ENCODE measurements around the gene ITIH1.
"Not testable (repeated sequence)": the region's sequence is repeated elsewhere in the genome, so short reads cannot be mapped to it uniquely, and the experiment has no call there.

The ITIH1 gene

DNA sequence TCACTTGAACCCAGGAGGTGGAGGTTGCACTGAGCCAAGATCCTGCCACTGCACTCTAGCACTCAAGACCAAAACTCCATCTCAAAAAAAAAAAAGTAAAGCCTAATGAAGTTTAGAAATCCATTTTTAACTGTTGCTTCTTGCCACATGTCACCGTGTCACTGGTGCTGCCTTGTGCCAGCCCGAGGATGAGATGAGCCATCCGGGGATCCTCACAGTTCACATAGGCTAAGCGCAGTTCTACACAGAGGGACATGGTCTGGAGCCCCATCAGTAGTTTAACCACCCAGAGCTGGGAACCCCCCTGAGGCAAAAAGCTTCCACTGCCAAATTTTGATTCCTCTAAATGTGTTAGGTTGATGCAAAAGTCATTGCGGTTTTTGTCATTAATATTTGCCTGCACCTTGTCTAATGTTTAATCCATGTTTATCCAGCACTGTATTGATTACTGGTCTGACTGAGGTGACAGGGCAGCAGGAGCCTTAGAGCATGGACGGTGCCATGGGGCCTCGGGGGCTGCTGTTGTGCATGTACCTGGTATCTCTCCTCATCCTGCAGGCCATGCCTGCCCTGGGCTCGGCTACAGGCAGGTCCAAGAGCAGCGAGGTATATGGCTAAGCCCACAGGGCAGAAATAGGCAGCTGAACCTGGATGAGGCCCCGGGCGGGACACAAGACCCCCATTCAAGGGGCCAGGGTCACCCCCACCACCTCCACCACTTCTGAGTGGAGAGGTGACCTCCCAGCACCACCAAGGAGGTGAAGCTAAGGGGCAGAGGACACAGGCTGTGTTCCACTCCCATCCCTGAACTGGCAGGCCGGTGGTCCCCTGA is at the start of gene ITIH1:
Gene ITIH1, plus strand, starts transcription at position 473 of the 832 bp plus-strand sequence. Its CDS starts 17 bp downstream, at position 490.
- Histone ChIP-seq H3K27ac (ENCODE audit: low read depth, low read length) (no peak within 1 kb of the TSS), H3K36me3 (ENCODE audit: insufficient read depth, low read length) (no peaks in the 10 kb centered on the region), H3K79me2 (ENCODE audit: control insufficient read depth, insufficient read depth, low read length, unreplicated experiment) (no peaks in the 10 kb centered on the region), H3K4me3 (ENCODE audit: low read depth, low read length) (no peak within 1 kb of the TSS), H3K27me3 (ENCODE audit: insufficient read depth, low read length) (peaks cover 36% of the 10 kb centered on the region), H2AFZ (ENCODE audit: low read length, unreplicated experiment) (no peak within 1 kb of the TSS), H3K4me1 (ENCODE audit: control insufficient read depth, insufficient read depth, low read length, unreplicated experiment) (no peaks in the 10 kb centered on the region)

DNA sequence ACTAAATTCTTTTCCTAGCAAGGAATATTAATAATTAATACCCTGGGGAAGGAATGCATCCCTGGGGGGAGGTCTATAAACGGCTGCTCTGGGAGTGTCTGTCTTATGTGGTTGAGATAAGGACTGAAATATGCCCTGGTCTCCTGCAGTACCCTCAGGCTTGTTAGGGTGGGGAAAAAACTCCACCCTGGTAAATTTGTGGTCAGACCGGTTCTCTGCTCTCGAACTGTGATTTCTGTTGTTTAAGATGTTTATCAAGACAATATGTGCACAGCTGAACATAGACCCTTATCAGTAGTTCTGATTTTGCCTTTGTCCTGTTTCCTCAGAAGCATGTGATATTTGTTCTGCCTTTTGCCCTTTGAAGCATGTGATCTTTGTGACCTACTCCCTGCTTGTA is 48.6 kb upstream of the ITIH1 start:
- peaks cover 35% of the 10 kb centered on the region for H3K36me3 ChIP-seq (ENCODE audit: insufficient read depth, low read length)
- not testable (repeated sequence) for H3K79me2 ChIP-seq (ENCODE audit: control insufficient read depth, insufficient read depth, low read length, unreplicated experiment); H2AFZ ChIP-seq (ENCODE audit: low read length, unreplicated experiment); H3K27me3 ChIP-seq (ENCODE audit: insufficient read depth, low read length); H3K4me1 ChIP-seq (ENCODE audit: control insufficient read depth, insufficient read depth, low read length, unreplicated experiment); H3K27ac ChIP-seq (ENCODE audit: low read depth, low read length); H3K4me3 ChIP-seq (ENCODE audit: low read depth, low read length)

- Histone ChIP-seq H3K27me3 (ENCODE audit: insufficient read depth, low read length) (no peaks in the 10 kb centered on the region), H3K4me1 (ENCODE audit: control insufficient read depth, insufficient read depth, low read length, unreplicated experiment) (no peaks in the 10 kb centered on the region), H3K79me2 (ENCODE audit: control insufficient read depth, insufficient read depth, low read length, unreplicated experiment) (no peaks in the 10 kb centered on the region), H3K4me3 (ENCODE audit: low read depth, low read length) (no peak overlapping the region), H2AFZ (ENCODE audit: low read length, unreplicated experiment) (no peak overlapping the region), H3K27ac (ENCODE audit: low read depth, low read length) (no peak overlapping the region), H3K36me3 (ENCODE audit: insufficient read depth, low read length) (peaks cover 48% of the 10 kb centered on the region)
These were observed 46.7 kb upstream of the ITIH1 start for GRCh38 chr3:52730681-52731080.

GRCh38 chr3:52731590-52731989 is 45.8 kb upstream of the ITIH1 start:
- Histone ChIP-seq H3K4me1 (ENCODE audit: control insufficient read depth, insufficient read depth, low read length, unreplicated experiment) (no peaks in the 10 kb centered on the region), H3K4me3 (ENCODE audit: low read depth, low read length) (no peak overlapping the region), H2AFZ (ENCODE audit: low read length, unreplicated experiment) (no peak overlapping the region), H3K79me2 (ENCODE audit: control insufficient read depth, insufficient read depth, low read length, unreplicated experiment) (no peaks in the 10 kb centered on the region), H3K36me3 (ENCODE audit: insufficient read depth, low read length) (peaks cover 53% of the 10 kb centered on the region), H3K27ac (ENCODE audit: low read depth, low read length) (no peak overlapping the region), H3K27me3 (ENCODE audit: insufficient read depth, low read length) (no peaks in the 10 kb centered on the region)

GRCh38 chr3:52733256-52733891 is 44.0 kb upstream of the ITIH1 start:
- H3K27ac ChIP-seq (ENCODE audit: low read depth, low read length), result no peak overlapping the region
- no peaks in the 10 kb centered on the region for H3K27me3 ChIP-seq (ENCODE audit: insufficient read depth, low read length)
- no peak overlapping the region for H3K4me3 ChIP-seq (ENCODE audit: low read depth, low read length)
- peaks cover 60% of the 10 kb centered on the region for H3K36me3 ChIP-seq (ENCODE audit: insufficient read depth, low read length)
- no peak overlapping the region for H2AFZ ChIP-seq (ENCODE audit: low read length, unreplicated experiment)
- H3K79me2 ChIP-seq (ENCODE audit: control insufficient read depth, insufficient read depth, low read length, unreplicated experiment), result no peaks in the 10 kb centered on the region
- no peaks in the 10 kb centered on the region for H3K4me1 ChIP-seq (ENCODE audit: control insufficient read depth, insufficient read depth, low read length, unreplicated experiment)

- H3K4me3 ChIP-seq (ENCODE audit: low read depth, low read length), result no peak overlapping the region
- no peak overlapping the region for H2AFZ ChIP-seq (ENCODE audit: low read length, unreplicated experiment)
- H3K27ac ChIP-seq (ENCODE audit: low read depth, low read length), result no peak overlapping the region
- no peaks in the 10 kb centered on the region for H3K4me1 ChIP-seq (ENCODE audit: control insufficient read depth, insufficient read depth, low read length, unreplicated experiment)
- no peaks in the 10 kb centered on the region for H3K27me3 ChIP-seq (ENCODE audit: insufficient read depth, low read length)
- no peaks in the 10 kb centered on the region for H3K79me2 ChIP-seq (ENCODE audit: control insufficient read depth, insufficient read depth, low read length, unreplicated experiment)
- H3K36me3 ChIP-seq (ENCODE audit: insufficient read depth, low read length), result peaks cover 31% of the 10 kb centered on the region
These were observed 37.7 kb upstream of the ITIH1 start for GRCh38 chr3:52739730-52740129.

- Histone ChIP-seq H2AFZ (ENCODE audit: low read length, unreplicated experiment) (no peak overlapping the region), H3K27ac (ENCODE audit: low read depth, low read length) (no peak overlapping the region), H3K27me3 (ENCODE audit: insufficient read depth, low read length) (no peaks in the 10 kb centered on the region), H3K4me3 (ENCODE audit: low read depth, low read length) (no peak overlapping the region), H3K79me2 (ENCODE audit: control insufficient read depth, insufficient read depth, low read length, unreplicated experiment) (no peaks in the 10 kb centered on the region), H3K4me1 (ENCODE audit: control insufficient read depth, insufficient read depth, low read length, unreplicated experiment) (no peaks in the 10 kb centered on the region), H3K36me3 (ENCODE audit: insufficient read depth, low read length) (peaks cover 15% of the 10 kb centered on the region)
These were observed 34.9 kb upstream of the ITIH1 start for GRCh38 chr3:52742418-52743041.

DNA sequence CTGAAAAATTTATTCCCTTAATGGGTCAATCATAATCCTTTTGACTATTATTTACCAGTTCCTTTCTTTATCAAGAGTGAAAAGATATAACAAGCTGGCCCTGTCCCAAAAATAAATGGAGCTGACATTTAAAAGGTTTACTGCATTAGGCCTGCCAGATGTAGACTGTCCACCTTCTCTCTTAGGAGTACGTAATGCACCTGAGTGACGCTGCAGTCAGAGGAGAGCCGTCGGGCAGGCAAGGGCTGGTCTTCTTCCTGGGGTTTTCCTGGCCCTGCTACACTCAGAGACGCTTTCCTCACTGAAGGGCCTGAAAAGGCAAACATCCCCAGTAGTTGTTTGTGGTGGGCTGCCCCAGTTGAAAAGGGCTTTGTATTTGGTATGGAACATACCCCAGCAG is 34.2 kb upstream of the ITIH1 start:
- Histone ChIP-seq H3K4me3 (ENCODE audit: low read depth, low read length) (no peak overlapping the region), H3K36me3 (ENCODE audit: insufficient read depth, low read length) (peaks cover 15% of the 10 kb centered on the region), H3K4me1 (ENCODE audit: control insufficient read depth, insufficient read depth, low read length, unreplicated experiment) (no peaks in the 10 kb centered on the region), H3K27me3 (ENCODE audit: insufficient read depth, low read length) (no peaks in the 10 kb centered on the region), H2AFZ (ENCODE audit: low read length, unreplicated experiment) (no peak overlapping the region), H3K27ac (ENCODE audit: low read depth, low read length) (no peak overlapping the region), H3K79me2 (ENCODE audit: control insufficient read depth, insufficient read depth, low read length, unreplicated experiment) (no peaks in the 10 kb centered on the region)

GRCh38 chr3:52743721-52744120 is 33.7 kb upstream of the ITIH1 start:
- H3K27me3 ChIP-seq (ENCODE audit: insufficient read depth, low read length), result no peaks in the 10 kb centered on the region
- H3K4me3 ChIP-seq (ENCODE audit: low read depth, low read length), result no peak overlapping the region
- peaks cover 19% of the 10 kb centered on the region for H3K36me3 ChIP-seq (ENCODE audit: insufficient read depth, low read length)

DNA sequence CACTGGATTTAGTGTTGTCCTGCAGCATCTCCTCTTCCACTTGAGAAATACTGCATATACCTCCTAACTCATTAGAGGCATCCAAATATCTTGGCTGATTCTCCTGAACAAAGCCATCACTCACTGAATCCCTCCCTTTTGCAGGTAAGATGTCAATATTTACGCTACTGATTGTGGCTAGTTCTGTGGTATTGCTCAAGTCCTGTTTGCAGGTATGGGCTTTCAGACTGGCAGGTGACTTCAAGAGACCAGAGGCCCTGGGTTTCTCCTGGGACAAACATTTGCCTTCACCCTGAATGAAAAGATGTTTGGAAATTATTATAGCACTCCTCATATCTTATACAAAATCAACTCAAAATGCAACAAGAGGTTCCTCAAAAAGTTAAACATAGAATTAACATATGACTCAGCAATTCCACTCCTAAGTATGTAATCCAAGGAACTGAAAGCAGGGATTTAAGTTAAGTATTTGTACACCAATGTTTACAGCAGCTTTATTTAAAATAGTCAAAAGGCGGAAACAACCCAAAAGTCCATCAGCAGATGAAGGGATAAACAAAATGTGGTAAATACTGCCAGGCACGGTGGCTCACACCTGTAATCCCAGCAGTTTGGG is 25.2 kb upstream of the ITIH1 start:
- H2AFZ ChIP-seq (ENCODE audit: low read length, unreplicated experiment), result no peak overlapping the region
- H3K27me3 ChIP-seq (ENCODE audit: insufficient read depth, low read length), result no peaks in the 10 kb centered on the region
- peaks cover 22% of the 10 kb centered on the region for H3K36me3 ChIP-seq (ENCODE audit: insufficient read depth, low read length)
- no peaks in the 10 kb centered on the region for H3K79me2 ChIP-seq (ENCODE audit: control insufficient read depth, insufficient read depth, low read length, unreplicated experiment)
- H3K27ac ChIP-seq (ENCODE audit: low read depth, low read length), result no peak overlapping the region
- no peak overlapping the region for H3K4me3 ChIP-seq (ENCODE audit: low read depth, low read length)
- no peaks in the 10 kb centered on the region for H3K4me1 ChIP-seq (ENCODE audit: control insufficient read depth, insufficient read depth, low read length, unreplicated experiment)

More at GRCh38 chr3:52743721-52744120, 33.7 kb upstream of the ITIH1 start:
- Histone ChIP-seq H3K4me1 (ENCODE audit: control insufficient read depth, insufficient read depth, low read length, unreplicated experiment) (no peaks in the 10 kb centered on the region), H2AFZ (ENCODE audit: low read length, unreplicated experiment) (no peak overlapping the region), H3K79me2 (ENCODE audit: control insufficient read depth, insufficient read depth, low read length, unreplicated experiment) (no peaks in the 10 kb centered on the region), H3K27ac (ENCODE audit: low read depth, low read length) (no peak overlapping the region)

Measured in ACC112 (cell line).